Retinal pigment epithelial cell (primary cell): ENCODE data around the gene UGT1A8.
"Not testable (repeated sequence)": the region's sequence is repeated elsewhere in the genome, so short reads cannot be mapped to it uniquely, and the experiment has no call there.

Experiments
- DNase-seq: peaks from one replicate; pipeline ENCODE4 v3.0.0-alpha.2; 2010; ENCODE audit warnings: low read depth
- H3K4me3 ChIP-seq: 2 replicates; pipeline ENCODE4 v1.5.1; 2011; ENCODE audit warnings: mild to moderate bottlenecking, low read length, control low read depth, moderate library complexity
- TF ChIP-seq, protein P1 (sequence below): conservative IDR thresholded peaks from 2 replicates; pipeline ENCODE4 v1.5.1; 2011; ENCODE audit warnings: low read depth, low read length, control low read depth, inconsistent platforms

The UGT1A8 gene

DNA sequence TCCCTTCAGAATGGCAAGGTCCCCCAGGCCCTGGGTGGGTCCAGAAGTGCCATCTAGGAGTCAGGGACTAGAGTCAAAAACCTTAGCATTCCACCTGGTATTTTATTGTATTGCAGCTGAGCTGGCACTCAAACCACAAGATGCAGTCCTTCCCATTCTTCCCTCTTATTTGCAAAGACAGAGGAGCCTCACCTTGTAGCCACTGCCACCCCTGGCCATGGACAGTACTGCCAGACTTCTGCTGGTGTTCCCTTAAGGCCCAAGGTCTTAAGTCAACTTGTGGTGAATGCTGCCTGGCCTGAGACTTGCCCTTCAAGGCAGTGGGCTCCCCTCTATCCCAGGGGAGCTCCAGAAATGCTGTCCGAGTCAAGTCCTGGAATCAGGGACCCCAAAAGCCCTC, 25.7 kb downstream of the UGT1A8 start:
- TF ChIP-seq, protein P1, sequence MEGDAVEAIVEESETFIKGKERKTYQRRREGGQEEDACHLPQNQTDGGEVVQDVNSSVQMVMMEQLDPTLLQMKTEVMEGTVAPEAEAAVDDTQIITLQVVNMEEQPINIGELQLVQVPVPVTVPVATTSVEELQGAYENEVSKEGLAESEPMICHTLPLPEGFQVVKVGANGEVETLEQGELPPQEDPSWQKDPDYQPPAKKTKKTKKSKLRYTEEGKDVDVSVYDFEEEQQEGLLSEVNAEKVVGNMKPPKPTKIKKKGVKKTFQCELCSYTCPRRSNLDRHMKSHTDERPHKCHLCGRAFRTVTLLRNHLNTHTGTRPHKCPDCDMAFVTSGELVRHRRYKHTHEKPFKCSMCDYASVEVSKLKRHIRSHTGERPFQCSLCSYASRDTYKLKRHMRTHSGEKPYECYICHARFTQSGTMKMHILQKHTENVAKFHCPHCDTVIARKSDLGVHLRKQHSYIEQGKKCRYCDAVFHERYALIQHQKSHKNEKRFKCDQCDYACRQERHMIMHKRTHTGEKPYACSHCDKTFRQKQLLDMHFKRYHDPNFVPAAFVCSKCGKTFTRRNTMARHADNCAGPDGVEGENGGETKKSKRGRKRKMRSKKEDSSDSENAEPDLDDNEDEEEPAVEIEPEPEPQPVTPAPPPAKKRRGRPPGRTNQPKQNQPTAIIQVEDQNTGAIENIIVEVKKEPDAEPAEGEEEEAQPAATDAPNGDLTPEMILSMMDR, result no peak
- no peak for DNase-seq
- H3K4me3 ChIP-seq, result no peak overlapping the region

DNA sequence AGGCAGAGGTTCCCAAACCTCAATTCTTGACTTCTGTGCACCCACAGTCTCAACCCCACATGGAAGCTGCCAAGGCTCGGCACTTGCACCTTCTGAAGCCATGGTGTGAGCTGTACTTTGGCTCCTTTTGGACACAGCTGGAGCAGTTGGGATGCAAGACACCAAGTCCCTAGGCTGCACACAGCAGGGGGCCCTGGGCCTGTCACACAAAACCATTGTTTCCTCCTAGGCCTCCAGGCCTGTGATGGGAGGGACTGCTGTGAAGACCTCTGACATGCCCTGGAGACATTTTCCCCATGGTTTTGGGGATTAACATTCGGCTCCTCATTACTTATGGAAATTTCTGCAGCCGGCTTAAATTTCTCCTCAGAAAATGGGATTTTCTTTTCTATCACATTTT, 28.6 kb downstream of the UGT1A8 start:
- not testable (repeated sequence) for DNase-seq

DNA sequence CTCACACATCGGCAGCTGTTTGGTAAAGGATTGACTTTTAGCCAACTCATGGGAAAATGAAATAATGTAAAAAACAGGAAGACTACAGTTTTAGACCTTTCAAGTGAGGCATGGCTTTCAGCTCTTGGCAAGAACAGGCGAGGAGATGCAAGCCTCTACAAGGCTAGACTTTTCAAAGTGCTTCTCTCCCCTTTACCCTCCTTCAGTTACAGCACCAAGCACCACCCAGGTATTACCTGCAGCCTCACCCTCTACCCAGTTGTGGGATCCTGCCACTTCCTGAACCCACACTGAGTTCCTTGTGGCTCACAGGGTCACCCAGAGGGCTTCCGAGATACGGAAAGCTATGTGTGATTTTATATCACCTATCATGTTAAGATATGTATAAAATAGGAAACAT, 33.5 kb downstream of the UGT1A8 start:
- TF ChIP-seq, protein P1, result no peak
- H3K4me3 ChIP-seq, result no peak overlapping the region

More for the DNA sequence above, 28.6 kb downstream of the UGT1A8 start:
- H3K4me3 ChIP-seq, result not testable (repeated sequence)

DNA sequence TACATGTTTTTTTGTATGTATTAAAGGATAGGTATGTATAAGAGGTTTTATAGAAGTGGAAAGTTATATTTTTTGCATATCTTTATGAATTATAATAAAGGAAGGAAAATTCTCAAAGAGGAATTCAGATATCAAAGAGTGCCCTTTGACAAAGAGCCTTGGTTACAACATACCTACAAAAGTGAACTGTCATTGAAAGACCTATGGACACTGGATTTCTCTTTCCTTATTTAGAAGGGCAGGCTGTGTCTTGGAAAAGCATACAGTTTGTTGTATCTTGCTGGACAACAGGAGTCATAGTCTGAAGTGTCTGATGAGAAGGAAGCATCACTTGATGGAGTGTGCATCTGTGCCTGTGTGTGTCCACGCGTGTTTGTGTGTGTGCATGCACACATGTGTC, 34.0 kb downstream of the UGT1A8 start:
- TF ChIP-seq, protein P1, result no peak
- H3K4me3 ChIP-seq, result no peak overlapping the region
- no peak for DNase-seq

More for the DNA sequence above, 33.5 kb downstream of the UGT1A8 start:
- DNase-seq, result no peak

DNA sequence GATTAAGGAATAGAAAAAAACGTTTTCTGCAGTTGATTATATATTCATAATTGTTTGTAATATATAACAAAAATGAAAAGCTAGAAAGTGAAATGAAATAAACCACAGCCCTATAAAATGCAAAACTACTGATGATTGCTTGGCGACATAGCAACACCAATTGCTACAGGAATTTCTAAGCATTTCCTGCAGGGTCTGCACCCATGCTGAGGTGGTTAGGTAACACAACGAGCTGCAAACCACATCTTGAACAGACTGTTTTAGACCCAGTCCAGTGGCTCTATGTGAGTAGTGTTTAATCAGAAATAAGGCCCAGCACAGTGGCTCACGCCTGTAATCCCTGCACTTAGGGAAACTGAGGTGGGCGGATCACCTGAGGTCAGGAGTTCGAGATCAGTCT, 37.1 kb downstream of the UGT1A8 start:
- no peak for DNase-seq
- TF ChIP-seq, protein P1, result no peak
- no peak overlapping the region for H3K4me3 ChIP-seq

DNA sequence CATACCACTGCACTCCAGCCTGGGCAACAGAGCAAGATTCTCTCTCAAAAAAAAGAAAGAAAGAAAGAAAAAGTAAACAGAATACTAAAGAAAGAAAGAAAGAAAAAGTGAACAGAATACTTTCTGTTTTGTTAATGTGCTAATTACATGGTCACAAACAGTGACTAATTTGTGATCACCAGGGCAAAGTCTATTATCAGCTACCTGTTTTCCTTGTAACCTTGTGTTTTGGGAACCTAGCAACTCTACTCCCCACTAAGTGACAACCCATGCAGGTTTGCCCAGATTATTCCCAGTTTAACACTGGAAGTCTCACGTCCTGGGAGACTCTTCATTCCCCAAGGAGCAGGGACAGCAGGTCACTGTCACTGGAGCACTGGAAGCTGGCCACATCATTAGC, 37.6 kb downstream of the UGT1A8 start:
- TF ChIP-seq, protein P1, result no peak

DNA sequence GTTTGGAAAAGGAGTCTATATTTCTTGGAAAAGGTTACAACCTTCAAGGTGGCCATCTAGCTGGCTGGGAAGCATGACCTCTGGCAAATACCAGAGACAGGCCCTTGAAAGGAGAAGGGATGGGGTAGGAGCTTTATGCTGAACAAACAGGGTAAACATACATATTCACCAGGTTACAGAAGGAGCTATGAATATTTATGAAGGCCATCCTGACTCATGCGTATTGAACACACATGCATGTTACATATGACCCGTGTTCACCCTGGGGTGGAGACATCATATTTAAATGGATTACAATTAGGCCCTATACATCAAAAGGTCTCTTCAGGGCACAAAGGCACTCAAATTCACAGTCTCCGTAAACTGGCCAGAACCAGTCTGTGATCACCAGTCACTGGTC, 38.5 kb downstream of the UGT1A8 start:
- H3K4me3 ChIP-seq, DNase-seq: not testable (repeated sequence)

More for the DNA sequence above, 37.6 kb downstream of the UGT1A8 start:
- no peak for DNase-seq
- H3K4me3 ChIP-seq, result no peak overlapping the region

DNA sequence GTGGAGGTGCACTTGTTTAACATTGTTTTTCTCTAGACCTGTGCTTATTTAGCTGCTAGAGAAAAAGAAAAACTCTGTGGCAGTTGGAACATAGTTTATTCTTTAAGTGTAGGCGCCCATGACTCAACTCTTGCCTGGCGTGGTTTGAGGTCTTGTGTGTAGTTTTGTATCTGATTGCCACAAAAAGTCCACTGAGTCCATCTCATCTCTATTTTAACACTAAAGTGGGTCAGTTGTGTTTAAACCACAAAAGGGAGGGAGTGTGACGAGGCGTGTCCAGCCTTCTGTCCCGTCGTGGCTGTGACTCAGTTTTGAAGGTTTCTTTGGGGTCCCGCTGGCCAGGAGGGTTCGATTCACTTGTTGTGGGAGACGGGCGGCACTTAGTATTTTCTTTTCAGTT, 39.0 kb downstream of the UGT1A8 start:
- no peak for DNase-seq
- no peak overlapping the region for H3K4me3 ChIP-seq
- TF ChIP-seq, protein P1, result no peak
